Skin epidermis (tissue), 12 donors: ENCODE results near the gene MFRP.

Experiments
- H3K27ac ChIP-seq, 21 experiments: fragments of 200-600 bp; sonication (generic) in 11 of 21; one replicate each; pipeline ENCODE4 v1.5.0; 2020; ENCODE audit warnings: mild to moderate bottlenecking in 3 of 21, inconsistent platforms in 2 of 21, moderate library complexity in 2 of 21
- H3K4me3 ChIP-seq, 7 experiments: fragments of 200-600 bp; sonication (generic) in 2 of 7; one replicate each; pipeline ENCODE4 v1.5.0; 2020; ENCODE audit warnings: inconsistent platforms in 2 of 7, mild to moderate bottlenecking in 2 of 7, moderate library complexity in 1 of 7

The MFRP gene

DNA sequence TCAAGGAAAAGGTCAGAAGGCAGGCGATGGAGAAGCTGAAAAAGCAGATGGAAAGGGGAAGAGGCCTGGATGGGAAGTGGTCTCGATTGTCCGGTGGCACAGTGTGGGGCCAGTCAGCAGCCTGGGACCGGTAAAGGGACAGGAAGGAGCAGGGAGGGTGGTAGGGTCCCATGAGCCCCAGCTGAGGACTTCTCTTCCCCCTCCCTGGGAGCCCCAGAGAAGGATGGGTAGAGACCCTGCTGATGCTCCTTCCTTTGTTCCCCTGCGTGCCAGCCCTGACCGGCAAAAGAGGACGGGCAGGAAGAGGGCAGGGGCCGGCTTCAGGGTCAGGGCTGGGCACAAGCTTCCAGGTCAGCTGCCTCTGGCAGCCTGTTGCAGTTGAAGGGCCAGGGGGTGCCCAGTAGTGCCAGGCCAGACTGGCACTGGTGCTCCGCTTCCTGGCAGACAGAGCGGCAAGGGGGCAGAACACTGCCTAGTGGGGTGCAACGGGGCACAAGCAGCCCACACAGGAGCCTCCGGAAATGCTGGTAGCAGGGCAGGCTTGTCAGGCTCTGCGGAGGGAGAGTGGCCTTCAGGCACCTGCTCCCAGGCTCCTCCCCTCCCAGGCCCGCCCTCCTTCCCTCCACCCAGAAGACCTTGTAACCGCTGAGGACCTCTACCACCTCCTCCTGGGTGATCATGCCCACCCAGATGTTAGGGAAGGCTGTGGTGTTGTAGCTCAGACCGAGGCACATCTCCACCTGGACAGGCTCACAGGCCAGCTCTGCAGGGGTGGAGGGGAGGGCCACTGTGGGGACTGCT is 5.1 kb downstream of the MFRP start:
- Histone ChIP-seq H3K4me3 (no peak overlapping the region), H3K27ac (peak overlapping the region in 16 of 21 experiments; percentile 1 to 96 (median 88))

- peak within 1 kb of the TSS; percentile 75 to 96 (median 86) for H3K27ac ChIP-seq
- peak within 1 kb of the TSS; percentile 32 to 66 (median 45) for H3K4me3 ChIP-seq
These were observed 5.9 kb downstream of the MFRP start, which contains the start of gene C1QTNF5 for GRCh38 chr11:119340335-119341221. Gene C1QTNF5, minus strand, starts transcription at chr11:119340883. Its CDS starts 486 bp downstream, at chr11:119340397.

DNA sequence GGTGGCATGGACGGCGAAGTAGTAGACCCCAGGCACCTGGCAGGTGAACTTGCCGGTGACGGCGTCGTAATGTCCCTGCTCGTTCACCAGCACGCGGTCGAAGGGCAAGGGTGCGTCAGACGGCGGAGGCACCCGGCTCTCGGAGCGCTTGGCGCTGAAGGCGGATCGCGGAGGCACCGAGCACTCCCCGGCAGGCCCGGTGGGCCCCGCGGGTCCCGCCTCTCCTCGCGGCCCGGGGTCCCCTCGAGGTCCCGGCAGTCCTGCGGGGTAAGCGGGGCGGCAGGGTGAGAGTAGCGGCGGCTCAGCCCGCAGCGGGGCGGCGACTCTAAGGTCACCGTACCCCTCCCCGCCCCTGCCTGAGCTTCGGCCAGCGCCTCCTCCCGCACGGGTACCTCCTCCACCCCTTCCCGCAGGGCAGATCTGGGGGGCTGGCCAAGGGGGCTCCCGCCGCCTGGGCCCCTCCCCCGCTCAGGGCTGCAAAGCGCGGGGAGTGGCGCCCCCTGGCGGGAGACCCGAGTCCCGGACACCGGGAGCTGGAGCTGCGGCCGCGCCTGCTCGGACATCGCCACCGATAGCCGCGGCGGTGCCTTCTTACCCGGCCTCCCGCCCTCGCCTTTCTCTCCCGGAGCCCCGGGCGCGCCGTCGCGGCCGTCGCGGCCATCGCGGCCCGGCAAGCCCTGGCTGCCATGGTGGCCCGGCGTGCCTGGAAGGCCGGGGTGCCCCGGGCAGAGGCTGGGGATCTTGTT is 6.7 kb downstream of the MFRP start:
- H3K27ac ChIP-seq = peak overlapping the region; percentile 75 to 96 (median 86)
- peak overlapping the region; percentile 32 to 66 (median 45) for H3K4me3 ChIP-seq

DNA sequence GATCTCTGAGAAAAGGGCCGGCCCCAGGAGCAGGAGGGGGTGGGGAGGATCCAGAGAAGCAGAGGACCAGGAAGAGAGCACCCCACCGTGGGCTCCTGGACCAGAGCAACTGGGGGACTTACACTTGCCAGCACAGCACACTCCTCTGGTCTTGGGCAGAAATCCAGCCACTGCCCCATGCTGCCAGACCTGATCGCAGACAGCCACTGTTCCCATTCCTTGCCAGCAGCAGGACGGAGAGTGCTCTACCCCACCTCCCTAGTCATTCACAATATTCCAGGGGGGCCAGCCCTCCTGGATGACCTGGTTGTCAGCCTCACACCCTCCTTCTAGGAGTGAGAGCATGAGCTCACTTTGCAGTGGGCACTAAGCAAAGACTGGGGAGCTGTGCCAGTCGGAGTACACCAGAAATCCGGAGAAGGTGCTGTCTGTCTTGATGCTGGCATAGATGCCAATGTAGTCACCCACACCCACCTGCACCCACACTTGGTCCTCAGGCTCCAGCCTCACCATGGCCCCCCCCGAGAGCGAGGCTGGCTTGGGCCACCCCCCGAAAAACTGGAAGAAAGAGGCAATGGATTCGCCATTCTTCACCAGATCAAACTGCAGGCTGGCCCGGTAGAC is 7.4 kb downstream of the MFRP start:
- Histone ChIP-seq H3K27ac (peak overlapping the region in 15 of 21 experiments; percentile 79 to 96 (median 88)), H3K4me3 (peak overlapping the region; percentile 32 to 66 (median 45))

DNA sequence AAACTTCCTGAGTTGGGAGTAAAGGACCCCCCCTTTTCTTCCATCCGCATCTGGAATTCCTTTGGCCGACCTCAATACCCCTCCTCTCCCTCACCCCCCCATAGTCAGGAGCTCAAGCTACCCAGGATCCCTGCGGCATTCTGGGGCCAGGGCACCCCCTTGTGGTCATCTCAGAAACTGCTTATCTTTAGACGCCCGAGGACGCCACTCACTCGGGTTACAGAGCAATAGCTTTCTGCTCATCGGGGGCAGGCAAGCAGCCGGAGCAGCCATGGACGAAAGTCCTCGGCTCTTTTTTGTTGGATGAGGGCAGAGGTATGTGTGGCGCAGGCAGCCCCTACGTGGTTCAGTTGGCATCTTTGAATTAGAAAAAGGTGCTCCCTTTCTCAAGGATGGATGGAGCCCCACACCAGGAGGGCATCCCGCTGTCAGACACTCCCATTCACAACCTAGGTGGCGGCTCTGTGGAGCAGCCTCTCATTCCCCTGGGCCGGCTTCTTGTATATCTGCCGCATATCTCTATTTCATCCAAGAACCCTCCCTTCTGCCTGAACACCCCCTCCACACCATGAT is 8.1 kb downstream of the MFRP start:
- H3K4me3 ChIP-seq = peak overlapping the region in 4 of 7 experiments; percentile 43 to 66 (median 48)
- peak overlapping the region in 7 of 21 experiments; percentile 21 to 96 (median 79) for H3K27ac ChIP-seq

DNA sequence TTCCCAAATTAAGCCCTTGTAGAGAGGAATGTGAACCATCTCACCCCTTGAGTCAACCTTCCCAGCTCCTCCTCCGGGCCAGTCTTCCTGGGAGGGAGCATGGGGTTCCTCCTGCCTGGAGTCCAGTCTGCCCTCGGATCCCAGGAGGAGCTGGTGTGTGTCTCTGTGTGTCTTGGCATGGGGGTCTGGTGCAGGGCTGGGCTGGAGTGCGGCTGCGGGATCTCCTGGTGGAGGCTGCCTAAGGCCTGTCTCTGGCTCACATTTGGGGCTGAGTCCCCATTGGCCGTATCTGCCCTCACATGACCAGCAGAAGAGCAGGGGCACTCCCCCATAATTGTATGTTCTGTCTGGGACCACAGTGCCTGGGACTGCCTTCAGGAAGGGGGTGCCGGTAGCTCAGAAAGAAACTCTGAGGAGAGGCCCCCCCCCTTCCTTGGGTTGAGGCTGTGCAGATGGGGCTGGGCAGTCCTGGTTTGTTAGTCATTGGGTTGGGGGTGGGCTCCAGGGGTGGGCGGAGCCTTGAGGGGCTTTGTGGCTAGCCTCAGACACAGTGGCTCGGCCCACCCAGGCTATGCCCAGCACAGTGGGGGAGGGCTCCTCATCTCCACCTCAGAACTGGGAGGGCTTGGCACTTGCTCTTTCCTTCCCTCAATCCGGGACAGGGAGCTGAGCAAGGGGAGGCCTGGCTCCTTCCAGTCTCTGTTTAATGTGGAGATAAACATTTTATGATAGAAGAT is 8.8 kb downstream of the MFRP start:
- Histone ChIP-seq H3K27ac (peak overlapping the region in 4 of 21 experiments; percentile 25 to 35 (median 28)), H3K4me3 (no peak overlapping the region)

GRCh38 chr11:119336744-119337469 is 9.6 kb downstream of the MFRP start:
- no peak overlapping the region for H3K4me3 ChIP-seq
- peak overlapping the region in 1 of 21 experiments; percentile 25 for H3K27ac ChIP-seq

- no peak overlapping the region for H3K27ac ChIP-seq
- no peak overlapping the region for H3K4me3 ChIP-seq
These were observed 10.6 kb downstream of the MFRP start for GRCh38 chr11:119335655-119336543.

DNA sequence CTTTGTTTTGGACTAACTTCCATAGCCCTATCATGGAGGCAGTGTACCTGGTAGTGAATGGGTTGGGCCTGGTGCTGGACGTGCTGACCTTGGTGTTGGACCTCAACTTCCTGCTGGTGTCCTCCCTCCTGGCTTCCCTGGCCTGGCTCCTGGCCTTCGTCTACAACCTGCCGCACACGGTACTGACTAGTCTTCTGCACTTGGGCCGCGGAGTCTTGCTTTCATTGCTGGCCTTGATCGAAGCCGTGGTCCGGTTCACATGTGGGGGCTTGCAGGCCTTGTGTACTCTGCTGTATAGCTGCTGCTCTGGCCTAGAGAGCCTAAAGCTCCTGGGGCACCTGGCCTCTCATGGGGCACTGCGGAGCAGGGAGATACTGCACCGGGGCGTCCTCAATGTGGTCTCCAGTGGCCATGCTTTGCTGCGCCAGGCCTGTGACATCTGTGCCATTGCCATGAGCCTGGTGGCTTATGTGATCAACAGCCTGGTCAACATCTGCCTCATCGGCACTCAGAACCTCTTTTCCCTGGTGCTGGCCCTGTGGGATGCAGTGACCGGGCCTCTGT is 11.3 kb downstream of the MFRP start:
- Histone ChIP-seq H3K27ac (peak overlapping the region in 18 of 21 experiments; percentile 47 to 92 (median 85)), H3K4me3 (peak overlapping the region; percentile 81 to 99 (median 94))

DNA sequence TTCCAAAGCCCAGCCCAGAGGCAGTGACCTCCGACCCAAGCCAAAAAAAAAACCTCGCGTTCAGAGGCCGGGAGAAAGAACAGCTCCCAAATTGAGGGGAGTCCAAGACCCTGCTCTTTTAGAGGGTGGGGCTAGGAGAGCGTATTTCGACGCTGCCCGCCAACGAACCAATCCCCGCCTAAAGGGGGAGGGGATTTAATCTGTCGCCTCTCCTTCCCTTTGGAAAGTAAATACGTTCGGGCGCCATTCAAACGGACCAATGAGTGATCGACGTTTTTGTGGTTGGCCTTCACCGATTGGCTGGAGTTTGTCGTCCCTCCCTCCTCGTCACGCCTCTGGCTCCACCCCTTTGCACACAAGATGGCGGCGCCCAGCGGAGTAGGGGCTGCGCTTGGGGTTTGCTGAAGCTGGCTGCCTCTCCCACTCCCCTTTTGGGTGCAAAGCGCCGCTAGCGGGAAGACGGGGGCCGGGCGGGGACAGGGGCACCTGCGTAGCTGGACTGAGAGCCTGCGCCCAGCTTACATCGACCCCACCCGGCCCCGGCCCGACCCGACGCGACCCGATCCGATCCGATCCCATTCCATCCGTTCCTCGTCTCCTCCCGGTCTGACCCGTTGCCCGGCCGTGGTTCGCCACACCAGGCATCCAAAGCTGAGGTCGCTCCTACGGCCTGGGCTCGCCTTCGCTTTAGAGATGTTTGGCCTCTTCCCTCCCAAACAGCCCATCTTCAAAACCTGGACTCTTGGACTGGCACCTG is 12.2 kb downstream of the MFRP start, which contains the start of gene RNF26:
TSS of gene RNF26 (plus strand) at position 354 of the 757 bp plus-strand sequence. CDS start 596 bp downstream, outside the sequence.
- H3K4me3 ChIP-seq = peak within 1 kb of the TSS; percentile 81 to 99 (median 94)
- H3K27ac ChIP-seq = peak within 1 kb of the TSS; percentile 3 to 92 (median 85)

DNA sequence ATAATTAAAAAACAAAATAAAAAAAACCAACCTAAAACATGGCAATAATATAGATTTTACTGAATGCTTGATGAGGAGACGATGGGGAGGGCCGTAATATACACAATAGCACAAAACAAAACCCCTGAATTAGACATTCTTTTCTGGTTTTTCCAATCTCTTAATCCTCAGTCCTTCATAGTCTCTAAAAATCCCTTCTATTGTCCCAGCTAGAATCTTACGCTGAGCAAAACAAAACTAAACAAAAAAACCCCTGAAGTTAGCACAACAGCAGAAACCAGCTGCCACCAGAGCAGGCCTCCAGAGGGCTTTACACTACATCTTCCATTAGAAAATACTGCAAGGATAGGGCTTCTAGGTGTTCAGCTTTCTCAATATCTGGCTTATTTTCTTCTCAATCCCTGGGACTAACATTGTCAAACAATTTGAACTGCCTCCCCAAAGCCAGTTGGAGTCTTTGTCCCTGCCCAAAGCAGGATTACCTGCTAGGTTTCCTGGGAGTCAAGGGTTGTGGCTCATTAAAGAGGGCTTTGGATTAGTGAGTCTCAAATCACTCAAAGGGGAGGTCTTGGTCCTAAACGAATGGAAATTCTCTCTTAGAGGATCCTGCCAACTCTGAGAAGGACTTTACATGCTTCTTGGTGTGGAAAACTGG is 14.3 kb downstream of the MFRP start:
- no peak overlapping the region for H3K27ac ChIP-seq
- H3K4me3 ChIP-seq = no peak overlapping the region

DNA sequence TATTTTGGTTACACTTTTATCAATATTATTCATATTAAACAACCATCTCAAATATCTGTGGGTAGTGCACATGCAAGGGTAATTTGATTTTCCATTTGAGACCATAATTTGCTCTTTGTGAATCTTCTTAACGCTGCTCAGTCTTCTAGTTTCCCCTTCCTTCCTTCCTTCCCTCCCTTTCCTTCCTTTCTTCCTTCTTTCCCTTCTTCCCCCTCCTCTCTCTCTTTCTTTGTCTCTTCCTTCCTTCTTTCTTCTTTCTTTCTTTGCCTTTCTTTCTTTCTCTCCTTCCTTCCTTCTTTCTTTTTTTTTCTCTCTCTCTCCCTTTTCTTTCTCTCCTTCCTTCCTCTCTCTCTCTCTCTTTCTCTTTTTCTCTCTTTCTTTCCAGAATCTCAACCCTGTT is 16.3 kb downstream of the MFRP start:
- Histone ChIP-seq H3K27ac (no peak overlapping the region), H3K4me3 (no peak overlapping the region)

DNA sequence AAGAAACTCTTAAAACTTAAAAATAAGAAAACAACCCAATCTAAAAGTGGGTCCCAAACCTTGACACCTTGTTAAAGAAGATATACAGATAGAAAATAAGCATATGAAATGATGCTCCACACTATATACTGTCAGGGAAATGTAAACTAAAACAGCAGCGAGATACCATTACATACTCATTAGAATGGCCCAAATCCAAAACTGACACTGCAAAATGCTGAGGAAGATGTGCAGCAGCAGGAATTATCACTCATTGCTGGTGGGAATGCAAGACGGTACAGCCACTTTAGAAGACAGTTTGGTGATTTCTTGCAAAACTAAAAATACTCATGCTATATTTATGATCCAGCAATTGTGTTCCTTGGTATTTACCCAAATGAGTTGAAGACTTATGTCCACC is 17.2 kb downstream of the MFRP start:
- Histone ChIP-seq H3K27ac (no peak overlapping the region), H3K4me3 (no peak overlapping the region)

GRCh38 chr11:119324189-119324588 is 22.3 kb downstream of the MFRP start:
- no peak overlapping the region for H3K27ac ChIP-seq
- no peak overlapping the region for H3K4me3 ChIP-seq

GRCh38 chr11:119323532-119324033 is 22.9 kb downstream of the MFRP start:
- Histone ChIP-seq H3K27ac (no peak overlapping the region), H3K4me3 (no peak overlapping the region)
